Skeletal muscle satellite cell (primary cell): Measurements from ENCODE around the gene IFI6.
"Not testable (repeated sequence)": the region's sequence is repeated elsewhere in the genome, so short reads cannot be mapped to it uniquely, and the experiment has no call there.

Experiments
- H3K27me3 ChIP-seq: 2 replicates; pipeline ENCODE4 v1.7.0; 2013; ENCODE audit warnings: low read length; ENCODE audit not compliant: control insufficient read depth, insufficient read depth
- H3K36me3 ChIP-seq: 2 replicates; pipeline ENCODE4 v1.7.0; 2013; ENCODE audit warnings: mild to moderate bottlenecking, control low read depth, low read length; ENCODE audit not compliant: insufficient read depth
- H3K4me1 ChIP-seq: 2 replicates; pipeline ENCODE4 v1.7.0; 2013; ENCODE audit warnings: low read length; ENCODE audit not compliant: control insufficient read depth, insufficient read depth
- H3K4me2 ChIP-seq: 2 replicates; pipeline ENCODE4 v1.7.0; 2013; ENCODE audit warnings: mild to moderate bottlenecking, low read length
- H3K4me3 ChIP-seq: 2 replicates; pipeline ENCODE4 v1.7.0; 2013; ENCODE audit warnings: low read length
- H3K9ac ChIP-seq: 2 replicates; pipeline ENCODE4 v1.7.0; 2013; ENCODE audit warnings: mild to moderate bottlenecking, low read depth, low read length, moderate library complexity
- H3K9me3 ChIP-seq: replicated peaks from 2 replicates; pipeline ENCODE4 v1.7.0; 2013; ENCODE audit warnings: mild to moderate bottlenecking, control low read depth, low read length

The IFI6 gene

GRCh38 chr1:27689423-27690173 is 17.6 kb upstream of the IFI6 start:
- Histone ChIP-seq H3K4me3 (peak overlapping the region; percentile 54), H3K27me3 (peaks cover 36% of the 10 kb centered on the region), H3K9me3 (no peaks in the 10 kb centered on the region), H3K4me1 (peaks cover 21% of the 10 kb centered on the region), H3K4me2 (peak overlapping the region; percentile 67), H3K36me3 (no peaks in the 10 kb centered on the region), H3K9ac (no peak overlapping the region)

- H3K4me1 ChIP-seq, result peaks cover 21% of the 10 kb centered on the region
- H3K9ac ChIP-seq, result no peak overlapping the region
- H3K27me3 ChIP-seq, result peaks cover 41% of the 10 kb centered on the region
- no peaks in the 10 kb centered on the region for H3K36me3 ChIP-seq
- H3K9me3 ChIP-seq, result no peaks in the 10 kb centered on the region
- H3K4me2 ChIP-seq, result no peak overlapping the region
- H3K4me3 ChIP-seq, result no peak overlapping the region
Observed at GRCh38 chr1:27687906-27688305, 15.9 kb upstream of the IFI6 start.

GRCh38 chr1:27686223-27686990 is 14.4 kb upstream of the IFI6 start:
- Histone ChIP-seq H3K27me3 (peaks cover 41% of the 10 kb centered on the region), H3K36me3 (no peaks in the 10 kb centered on the region), H3K4me2 (no peak overlapping the region), H3K4me1 (peaks cover 21% of the 10 kb centered on the region), H3K9ac (no peak overlapping the region), H3K4me3 (no peak overlapping the region), H3K9me3 (peaks cover 4% of the 10 kb centered on the region)

- H3K4me1 ChIP-seq, result peaks cover 11% of the 10 kb centered on the region
Observed at GRCh38 chr1:27684176-27684575, 12.2 kb upstream of the IFI6 start.

GRCh38 chr1:27682351-27682944 is 10.5 kb upstream of the IFI6 start:
- Histone ChIP-seq H3K4me2 (no peak overlapping the region), H3K36me3 (no peaks in the 10 kb centered on the region), H3K4me3 (no peak overlapping the region), H3K9me3 (peaks cover 4% of the 10 kb centered on the region), H3K9ac (no peak overlapping the region), H3K4me1 (peaks cover 9% of the 10 kb centered on the region), H3K27me3 (peaks cover 31% of the 10 kb centered on the region)

More at GRCh38 chr1:27684176-27684575, 12.2 kb upstream of the IFI6 start:
- no peaks in the 10 kb centered on the region for H3K36me3 ChIP-seq
- H3K9ac ChIP-seq, result no peak overlapping the region
- no peak overlapping the region for H3K4me2 ChIP-seq
- peaks cover 38% of the 10 kb centered on the region for H3K27me3 ChIP-seq
- no peak overlapping the region for H3K4me3 ChIP-seq
- H3K9me3 ChIP-seq, result peaks cover 4% of the 10 kb centered on the region

- H3K9ac ChIP-seq, H3K4me2 ChIP-seq, H3K4me3 ChIP-seq, H3K36me3 ChIP-seq, H3K9me3 ChIP-seq, H3K4me1 ChIP-seq: not testable (repeated sequence)
- H3K27me3 ChIP-seq, result peaks cover 23% of the 10 kb centered on the region
Observed at GRCh38 chr1:27681580-27681979, 9.6 kb upstream of the IFI6 start.

- not testable (repeated sequence) for H3K4me1 ChIP-seq, H3K9ac ChIP-seq, H3K9me3 ChIP-seq, H3K36me3 ChIP-seq, H3K4me3 ChIP-seq, H3K4me2 ChIP-seq
- peaks cover 10% of the 10 kb centered on the region for H3K27me3 ChIP-seq
Observed at GRCh38 chr1:27680225-27680791, 8.3 kb upstream of the IFI6 start.

- Histone ChIP-seq H3K36me3 (no peaks in the 10 kb centered on the region), H3K9ac (no peak overlapping the region), H3K4me3 (no peak overlapping the region), H3K4me2 (no peak overlapping the region), H3K27me3 (no peaks in the 10 kb centered on the region), H3K4me1 (no peaks in the 10 kb centered on the region), H3K9me3 (peaks cover 4% of the 10 kb centered on the region)
Observed at GRCh38 chr1:27678747-27679146, 6.8 kb upstream of the IFI6 start.

GRCh38 chr1:27676410-27676809 is 4.4 kb upstream of the IFI6 start:
- no peak overlapping the region for H3K9ac ChIP-seq
- H3K36me3 ChIP-seq, result no peaks in the 10 kb centered on the region
- no peaks in the 10 kb centered on the region for H3K27me3 ChIP-seq
- no peak overlapping the region for H3K4me2 ChIP-seq
- no peaks in the 10 kb centered on the region for H3K9me3 ChIP-seq
- H3K4me3 ChIP-seq, result no peak overlapping the region
- H3K4me1 ChIP-seq, result peaks cover 14% of the 10 kb centered on the region

- Histone ChIP-seq H3K4me1 (peaks cover 18% of the 10 kb centered on the region), H3K9ac (peak overlapping the region; percentile 49), H3K9me3 (no peaks in the 10 kb centered on the region), H3K4me3 (peak overlapping the region; percentile 66), H3K4me2 (peak overlapping the region; percentile 83), H3K27me3 (no peaks in the 10 kb centered on the region), H3K36me3 (no peaks in the 10 kb centered on the region)
Observed at GRCh38 chr1:27672750-27673112, 739 bp upstream of the IFI6 start.

- Histone ChIP-seq H3K27me3 (no peaks in the 10 kb centered on the region), H3K4me2 (peak overlapping the region; percentile 14), H3K4me1 (peaks cover 22% of the 10 kb centered on the region), H3K36me3 (no peaks in the 10 kb centered on the region), H3K4me3 (no peak overlapping the region), H3K9ac (no peak overlapping the region), H3K9me3 (no peaks in the 10 kb centered on the region)
Observed at GRCh38 chr1:27669876-27670275, 2.1 kb downstream of the IFI6 start.
